ENCODE data around the gene COL23A1.
A peak's percentile ranks its signal among the peaks of the same experiment; 100 is the strongest.

COL23A1 gene

GRCh38 chr5:178228609-178229008 is 361.6 kb downstream of the COL23A1 start:
- no peak for TF ChIP-seq POLR2A (IDR thresholded peaks at IDR 0.05; ENCODE audit: low read length)
- no peak for TF ChIP-seq GATA1 (IDR thresholded peaks at IDR 0.05; ENCODE audit: low read depth, low read length)

GRCh38 chr5:178227929-178228328 is 362.3 kb downstream of the COL23A1 start:
- TF ChIP-seq POLR2A (IDR thresholded peaks at IDR 0.05; ENCODE audit: low read length): no peak
- no peak for TF ChIP-seq GATA1 (IDR thresholded peaks at IDR 0.05; ENCODE audit: low read depth, low read length)
- DNase-seq: no peak

More at GRCh38 chr5:178228609-178229008, 361.6 kb downstream of the COL23A1 start:
- DNase-seq: no peak

- DNase-seq: no peak
- no peak for TF ChIP-seq GATA1 (IDR thresholded peaks at IDR 0.05; ENCODE audit: low read depth, low read length)
- TF ChIP-seq POLR2A (IDR thresholded peaks at IDR 0.05; ENCODE audit: low read length): no peak
Measured at GRCh38 chr5:178227138-178227659, 363.0 kb downstream of the COL23A1 start.

- no peak for TF ChIP-seq GATA1 (IDR thresholded peaks at IDR 0.05; ENCODE audit: low read depth, low read length)
- TF ChIP-seq POLR2A (IDR thresholded peaks at IDR 0.05; ENCODE audit: low read length): no peak
- no peak for DNase-seq
Measured at GRCh38 chr5:178225174-178225573, 365.0 kb downstream of the COL23A1 start.

GRCh38 chr5:178224403-178224802 is 365.8 kb downstream of the COL23A1 start:
- no peak for DNase-seq
- TF ChIP-seq POLR2A (IDR thresholded peaks at IDR 0.05; ENCODE audit: low read length) (no peak), GATA1 (IDR thresholded peaks at IDR 0.05; ENCODE audit: low read depth, low read length) (no peak)

GRCh38 chr5:178223828-178224335 is 366.3 kb downstream of the COL23A1 start:
- no peak for DNase-seq
- TF ChIP-seq POLR2A (IDR thresholded peaks at IDR 0.05; ENCODE audit: low read length): no peak
- TF ChIP-seq GATA1 (IDR thresholded peaks at IDR 0.05; ENCODE audit: low read depth, low read length): no peak

DNA sequence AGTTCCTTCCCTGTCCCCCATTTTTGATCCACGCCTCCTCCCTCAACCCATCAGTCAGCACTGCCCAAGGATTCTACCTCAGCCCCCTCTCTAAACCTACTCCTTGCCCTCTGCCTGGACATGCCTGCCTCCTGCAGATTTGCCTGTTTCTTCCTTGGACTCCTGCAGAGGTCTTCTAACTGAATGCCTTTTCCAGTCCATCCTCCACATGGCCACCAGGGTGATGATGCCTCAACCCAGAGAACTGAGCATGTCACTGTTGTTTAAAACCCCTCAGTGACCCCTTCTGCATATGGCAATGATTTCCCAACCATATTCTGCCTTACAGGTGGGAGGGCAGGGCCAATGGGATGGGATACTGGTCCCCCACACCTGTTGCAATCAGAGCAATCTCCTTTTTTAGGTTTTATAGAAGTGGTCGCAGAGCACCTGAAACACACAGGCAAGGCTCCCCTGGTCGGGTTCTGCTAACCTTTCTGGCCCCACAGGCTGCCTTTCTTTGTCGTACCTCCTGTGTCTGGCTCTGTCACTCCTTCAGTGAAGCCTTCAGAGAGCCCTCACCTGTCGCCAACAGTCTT is 366.9 kb downstream of the COL23A1 start:
- TF ChIP-seq POLR2A (IDR thresholded peaks at IDR 0.05; ENCODE audit: low read length) (no peak), GATA1 (IDR thresholded peaks at IDR 0.05; ENCODE audit: low read depth, low read length) (no peak)
- no peak for DNase-seq

DNA sequence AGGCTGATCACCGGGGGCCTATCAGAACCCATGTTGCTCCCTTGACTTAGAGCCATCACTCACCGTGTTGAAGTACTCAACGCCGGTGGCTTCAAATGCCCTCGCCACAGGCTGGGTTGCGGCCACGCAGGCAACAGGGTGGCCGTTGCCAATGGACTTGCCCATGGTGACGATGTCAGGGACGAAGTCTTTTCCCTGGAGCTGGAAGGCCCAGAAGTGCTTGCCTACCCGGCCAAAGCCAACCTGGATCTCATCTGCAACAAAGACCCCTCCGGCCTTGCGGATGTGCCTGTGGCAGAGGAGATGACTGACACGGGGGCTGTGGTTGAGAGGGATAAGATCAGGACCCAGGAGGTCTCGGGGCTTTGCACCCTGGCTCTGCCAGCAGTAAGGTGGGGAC is 367.9 kb downstream of the COL23A1 start:
- no peak for TF ChIP-seq GATA1 (IDR thresholded peaks at IDR 0.05; ENCODE audit: low read depth, low read length)
- no peak for TF ChIP-seq POLR2A (IDR thresholded peaks at IDR 0.05; ENCODE audit: low read length)
- no peak for DNase-seq

- TF ChIP-seq POLR2A (IDR thresholded peaks at IDR 0.05; ENCODE audit: low read length) (no peak), GATA1 (IDR thresholded peaks at IDR 0.05; ENCODE audit: low read depth, low read length) (no peak)
- DNase-seq: no peak
Measured at GRCh38 chr5:178221853-178222252, 368.3 kb downstream of the COL23A1 start.

DNA sequence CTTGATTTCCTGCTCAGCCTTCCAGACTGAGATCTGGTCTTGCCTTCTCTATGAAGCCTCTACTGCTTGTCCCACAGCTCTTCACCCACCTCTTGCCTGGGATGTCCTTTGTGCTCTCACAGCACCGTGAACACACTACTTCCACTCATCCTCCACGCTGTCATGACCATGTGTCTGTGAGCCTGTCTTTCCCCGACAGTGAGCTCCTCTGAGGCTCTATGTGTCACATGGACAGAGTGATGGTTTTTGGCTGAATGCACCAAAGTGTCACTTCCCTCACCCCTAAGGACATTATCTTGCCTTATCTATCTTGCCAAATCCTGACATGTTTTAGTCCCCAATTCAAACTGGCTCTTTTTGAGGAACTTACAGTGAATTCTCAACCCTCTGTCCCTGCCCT is 368.9 kb downstream of the COL23A1 start:
- DNase-seq: no peak
- no peak for TF ChIP-seq GATA1 (IDR thresholded peaks at IDR 0.05; ENCODE audit: low read depth, low read length)
- peak; percentile 22 for TF ChIP-seq POLR2A (IDR thresholded peaks at IDR 0.05; ENCODE audit: low read length)

- TF ChIP-seq GATA1 (IDR thresholded peaks at IDR 0.05; ENCODE audit: low read depth, low read length) (no peak), POLR2A (IDR thresholded peaks at IDR 0.05; ENCODE audit: low read length) (no peak)
- no peak for DNase-seq
Measured at GRCh38 chr5:178218827-178219226, 371.4 kb downstream of the COL23A1 start.

- TF ChIP-seq GATA1 (IDR thresholded peaks at IDR 0.05; ENCODE audit: low read depth, low read length) (no peak), POLR2A (IDR thresholded peaks at IDR 0.05; ENCODE audit: low read length) (no peak)
- DNase-seq: no peak
Measured at GRCh38 chr5:178218237-178218776, 371.9 kb downstream of the COL23A1 start.

DNA sequence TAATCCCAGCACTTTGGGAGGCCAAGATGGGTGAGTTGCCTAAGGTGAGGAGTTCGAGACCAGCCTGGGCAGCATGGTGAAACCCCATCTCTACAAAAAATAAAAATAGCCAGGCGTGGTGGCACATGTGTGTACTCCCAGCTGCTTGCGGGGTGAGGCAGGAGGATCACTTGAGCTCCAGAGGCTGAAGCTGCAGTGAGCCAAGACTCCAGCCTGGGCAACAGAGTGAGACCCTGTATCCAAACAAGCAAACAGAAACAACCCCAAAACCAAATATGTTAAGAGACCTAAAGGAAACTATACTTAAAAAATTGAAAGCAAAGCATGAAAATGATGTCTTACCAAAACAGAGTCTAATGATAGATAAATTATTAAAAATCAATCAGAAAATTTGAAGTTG is 373.4 kb downstream of the COL23A1 start:
- no peak for DNase-seq
- TF ChIP-seq GATA1 (IDR thresholded peaks at IDR 0.05; ENCODE audit: low read depth, low read length) (no peak), POLR2A (IDR thresholded peaks at IDR 0.05; ENCODE audit: low read length) (no peak)

DNA sequence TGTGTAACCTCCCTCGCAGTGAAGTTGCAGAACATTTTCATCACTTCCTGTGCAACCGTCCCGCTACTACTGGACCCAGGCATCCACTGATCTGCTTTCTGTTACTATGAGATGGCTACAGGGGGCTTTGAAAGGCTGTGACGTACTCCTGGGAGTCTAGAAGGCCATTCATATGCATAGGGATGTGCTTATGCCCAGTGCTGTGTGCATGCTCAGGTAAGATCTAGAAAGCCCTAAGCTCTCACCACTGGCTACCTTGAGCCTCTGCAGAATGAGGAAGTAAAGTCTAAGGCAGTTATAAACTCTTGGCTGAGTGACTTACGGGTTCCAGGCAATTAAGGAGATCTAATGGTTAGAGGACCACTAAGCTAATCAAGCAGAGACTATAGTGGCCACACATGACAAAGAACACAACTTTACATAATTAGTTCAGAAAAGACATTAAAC is 374.1 kb downstream of the COL23A1 start:
- TF ChIP-seq POLR2A (IDR thresholded peaks at IDR 0.05; ENCODE audit: low read length) (no peak), GATA1 (IDR thresholded peaks at IDR 0.05; ENCODE audit: low read depth, low read length) (no peak)

More for the DNA sequence above, 374.1 kb downstream of the COL23A1 start:
- DNase-seq: no peak
